Kidney (tissue), 14 donors: Measurements from ENCODE around the gene HARS1. TPM values are rescaled to one million over a fixed set of nuclear protein-coding genes. Genes with fewer than 3 reads are reported as not detected.
"Not testable (repeated sequence)": the region's sequence is repeated elsewhere in the genome, so short reads cannot be mapped to it uniquely, and the experiment has no call there.

ENCODE experiments used
- DNase-seq, 5 donors: peaks; one replicate each; pipeline ENCODE4 v3.0.0-alpha.2; 2013 to 2020
- FAIRE-seq: peaks from 2 replicates; lab custom pipeline; 2012; peaks lifted over from hg19 to GRCh38; lab: Jason Lieb, UNC
- H3K27ac ChIP-seq, 2 donors: one replicate each; pipeline ENCODE4 v1.7.0; 2013; ENCODE audit warnings: low read depth in 2 of 2, low read length in 2 of 2, inconsistent platforms in 1 of 2
- H3K27me3 ChIP-seq: one replicate; pipeline ENCODE4 v1.7.1; 2013; ENCODE audit warnings: low read length, inconsistent platforms; ENCODE audit not compliant: control insufficient read depth, insufficient read depth
- H3K36me3 ChIP-seq, 3 donors: one replicate each; pipeline versions ENCODE4 v1.7.0 to v1.7.1; 2013; ENCODE audit warnings: low read length in 3 of 3, control low read depth in 1 of 3, inconsistent platforms in 1 of 3; ENCODE audit not compliant: insufficient read depth in 3 of 3, control insufficient read depth in 2 of 3
- H3K4me1 ChIP-seq, 3 donors: one replicate each; pipeline versions ENCODE4 v1.7.0 to v1.7.1; 2013; ENCODE audit warnings: low read length in 3 of 3, inconsistent platforms in 1 of 3, low read depth in 1 of 3; ENCODE audit not compliant: control insufficient read depth in 2 of 3, insufficient read depth in 2 of 3
- H3K4me3 ChIP-seq, 3 donors: one replicate each; pipeline versions ENCODE4 v1.7.0 to v1.8.1; 2013; ENCODE audit warnings: low read length in 3 of 3, control low read depth in 1 of 3, inconsistent platforms in 1 of 3
- H3K9ac ChIP-seq, 3 donors: one replicate each; pipeline versions ENCODE4 v1.7.0 to v1.7.1; 2013; ENCODE audit warnings: low read length in 3 of 3, control low read depth in 1 of 3, inconsistent platforms in 1 of 3
- H3K9me3 ChIP-seq, 3 donors: one replicate each; pipeline versions ENCODE4 v1.7.0 to v1.7.1; 2013; ENCODE audit warnings: low read length in 3 of 3, control low read depth in 1 of 3, inconsistent platforms in 1 of 3; ENCODE audit not compliant: control insufficient read depth in 2 of 3, insufficient read depth in 1 of 3
- intact Hi-C: fragments of 100-400 bp; cut with DNase I; formaldehyde crosslinking; loops from one replicate; pipeline ENCODE4 v1.11.1; 2022
- polyA plus RNA-seq: library from polyadenylated mRNA; stranded (reverse); fragments of 350-450 nt; fragmentation: Illumina TruSeq; extraction: RNeasy Lipid Tissue Mini Kit (QIAGEN cat#74804); gene quantifications from one replicate; pipeline ENCODE4 v1.2.3, GENCODE V29; 2014; ENCODE audit warnings: low read depth, low replicate concordance; ENCODE audit not compliant: insufficient read depth
- total RNA-seq: library from RNA; stranded (reverse); fragmentation: NEBNext Ultra II Directional; extraction: Animal tissue kit (Norgen Biotek cat#: 25700); gene quantifications from one replicate; pipeline ENCODE4 v1.2.1, GENCODE V29; 2021
- TF ChIP-seq, protein P1 (sequence below): IDR thresholded peaks from 3 replicates; pipeline ENCODE4 v1.5.1; 2012; ENCODE audit warnings: mild to moderate bottlenecking, moderate library complexity, borderline replicate concordance; ENCODE audit not compliant: insufficient read depth; ENCODE audit errors: extremely low read depth
- donor health status: control.
- donor health status: control.
- donor health status: control.
- donor health status: control.
- donor health status: control.
- donor health status: DM: yes; HTN: yes; CAD: no.
- donor health status: Normal renal cell carcinoma (clear cell type).

Gene HARS1
- total and polyA plus RNA-seq, 2 donors from 2014 or later = 48.6 to 52.2 TPM

DNA sequence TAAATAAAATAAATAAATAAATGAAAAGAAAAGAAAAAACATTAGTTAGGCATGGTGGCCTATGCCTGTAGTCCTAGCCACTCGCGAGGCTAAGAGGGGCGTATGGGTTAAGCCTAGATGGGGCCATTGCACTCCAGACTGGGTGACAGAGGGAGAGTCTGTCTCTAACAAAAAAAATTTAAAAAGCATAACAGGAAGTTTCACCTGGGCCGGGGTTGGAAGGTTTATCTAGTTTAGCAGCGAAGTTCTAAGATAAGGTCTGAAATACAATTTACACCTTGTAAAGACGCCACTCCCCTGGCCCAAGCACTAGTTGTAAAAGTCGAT, 27.1 kb upstream of the HARS1 start:
- no peak overlapping the region for H3K4me3 ChIP-seq
- H3K4me1 ChIP-seq = no peaks in the 10 kb centered on the region
- H3K27ac ChIP-seq = no peak overlapping the region
- no peaks in the 10 kb centered on the region for H3K36me3 ChIP-seq
- DNase-seq (no peak), FAIRE-seq (no peak)
- TF ChIP-seq, protein P1, sequence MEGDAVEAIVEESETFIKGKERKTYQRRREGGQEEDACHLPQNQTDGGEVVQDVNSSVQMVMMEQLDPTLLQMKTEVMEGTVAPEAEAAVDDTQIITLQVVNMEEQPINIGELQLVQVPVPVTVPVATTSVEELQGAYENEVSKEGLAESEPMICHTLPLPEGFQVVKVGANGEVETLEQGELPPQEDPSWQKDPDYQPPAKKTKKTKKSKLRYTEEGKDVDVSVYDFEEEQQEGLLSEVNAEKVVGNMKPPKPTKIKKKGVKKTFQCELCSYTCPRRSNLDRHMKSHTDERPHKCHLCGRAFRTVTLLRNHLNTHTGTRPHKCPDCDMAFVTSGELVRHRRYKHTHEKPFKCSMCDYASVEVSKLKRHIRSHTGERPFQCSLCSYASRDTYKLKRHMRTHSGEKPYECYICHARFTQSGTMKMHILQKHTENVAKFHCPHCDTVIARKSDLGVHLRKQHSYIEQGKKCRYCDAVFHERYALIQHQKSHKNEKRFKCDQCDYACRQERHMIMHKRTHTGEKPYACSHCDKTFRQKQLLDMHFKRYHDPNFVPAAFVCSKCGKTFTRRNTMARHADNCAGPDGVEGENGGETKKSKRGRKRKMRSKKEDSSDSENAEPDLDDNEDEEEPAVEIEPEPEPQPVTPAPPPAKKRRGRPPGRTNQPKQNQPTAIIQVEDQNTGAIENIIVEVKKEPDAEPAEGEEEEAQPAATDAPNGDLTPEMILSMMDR = no peak
- H3K9me3 ChIP-seq = no peaks in the 10 kb centered on the region
- H3K27me3 ChIP-seq = no peaks in the 10 kb centered on the region
- intact Hi-C loops = no loop called here
- H3K9ac ChIP-seq = no peak overlapping the region

GRCh38 chr5:140716238-140716637, 25.1 kb upstream of the HARS1 start:
- H3K27ac ChIP-seq, H3K27me3 ChIP-seq, DNase-seq, H3K36me3 ChIP-seq, FAIRE-seq, H3K9me3 ChIP-seq, H3K9ac ChIP-seq, H3K4me3 ChIP-seq, intact Hi-C loops, H3K4me1 ChIP-seq: not testable (repeated sequence)

GRCh38 chr5:140713562-140714094, 22.5 kb upstream of the HARS1 start:
- H3K9ac ChIP-seq = no peak overlapping the region
- H3K9me3 ChIP-seq = no peaks in the 10 kb centered on the region
- H3K4me1 ChIP-seq = no peaks in the 10 kb centered on the region
- no peak overlapping the region for H3K27ac ChIP-seq
- intact Hi-C loops = no loop called here
- TF ChIP-seq, protein P1 = no peak
- H3K4me3 ChIP-seq = no peak overlapping the region
- H3K27me3 ChIP-seq = no peaks in the 10 kb centered on the region
- H3K36me3 ChIP-seq = no peaks in the 10 kb centered on the region
- DNase-seq (no peak), FAIRE-seq (no peak)

- DNase-seq (no peak), FAIRE-seq (no peak)
- H3K9me3 ChIP-seq = no peaks in the 10 kb centered on the region
- peak overlapping the region in 2 of 3 donors; percentile 79 to 98 for H3K4me3 ChIP-seq
- peaks cover 0 to 5% (median 3%) of the 10 kb centered on the region in 3 donors for H3K36me3 ChIP-seq
- TF ChIP-seq, protein P1 = no peak
- no peak overlapping the region for H3K9ac ChIP-seq
- H3K4me1 ChIP-seq = no peaks in the 10 kb centered on the region
- intact Hi-C loops = no loop called here
- no peak overlapping the region for H3K27ac ChIP-seq
- H3K27me3 ChIP-seq = no peaks in the 10 kb centered on the region
These were observed 20.6 kb upstream of the HARS1 start for GRCh38 chr5:140711794-140712193.
